ENCODE data around the gene NRCAM.

The NRCAM gene

DNA sequence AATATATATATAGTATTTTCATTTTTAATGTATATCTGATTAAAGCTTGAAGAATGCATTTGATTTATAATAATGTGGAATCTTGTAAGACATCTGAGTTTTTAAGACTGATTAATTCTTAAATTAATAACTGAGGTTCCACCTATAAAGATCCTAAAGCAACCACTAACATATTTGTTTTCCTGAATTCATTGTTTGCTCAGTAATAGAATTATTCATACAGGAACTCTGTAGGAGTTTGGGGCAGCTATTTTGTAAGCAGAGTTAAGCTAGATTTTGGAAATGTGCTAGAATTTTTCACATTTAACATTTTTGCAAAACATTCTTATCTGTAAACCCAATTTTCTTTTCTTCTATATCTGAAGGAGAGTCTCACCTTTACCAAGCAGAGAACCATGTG, 88.9 kb downstream of the NRCAM start:
- in situ Hi-C loops (cut with MboI; ENCODE audit: low sequenced_read_pairs, unreplicated experiment), result no loop called here
- no peak for DNase-seq (ENCODE audit: low spot score)
- TF ChIP-seq, protein P1, sequence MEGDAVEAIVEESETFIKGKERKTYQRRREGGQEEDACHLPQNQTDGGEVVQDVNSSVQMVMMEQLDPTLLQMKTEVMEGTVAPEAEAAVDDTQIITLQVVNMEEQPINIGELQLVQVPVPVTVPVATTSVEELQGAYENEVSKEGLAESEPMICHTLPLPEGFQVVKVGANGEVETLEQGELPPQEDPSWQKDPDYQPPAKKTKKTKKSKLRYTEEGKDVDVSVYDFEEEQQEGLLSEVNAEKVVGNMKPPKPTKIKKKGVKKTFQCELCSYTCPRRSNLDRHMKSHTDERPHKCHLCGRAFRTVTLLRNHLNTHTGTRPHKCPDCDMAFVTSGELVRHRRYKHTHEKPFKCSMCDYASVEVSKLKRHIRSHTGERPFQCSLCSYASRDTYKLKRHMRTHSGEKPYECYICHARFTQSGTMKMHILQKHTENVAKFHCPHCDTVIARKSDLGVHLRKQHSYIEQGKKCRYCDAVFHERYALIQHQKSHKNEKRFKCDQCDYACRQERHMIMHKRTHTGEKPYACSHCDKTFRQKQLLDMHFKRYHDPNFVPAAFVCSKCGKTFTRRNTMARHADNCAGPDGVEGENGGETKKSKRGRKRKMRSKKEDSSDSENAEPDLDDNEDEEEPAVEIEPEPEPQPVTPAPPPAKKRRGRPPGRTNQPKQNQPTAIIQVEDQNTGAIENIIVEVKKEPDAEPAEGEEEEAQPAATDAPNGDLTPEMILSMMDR (IDR thresholded peaks at IDR 0.05; ENCODE audit: borderline replicate concordance, control extremely low read depth, extremely low read depth, insufficient read depth, missing control alignments), result no peak

- no peak for DNase-seq (ENCODE audit: low spot score)
- in situ Hi-C loops (cut with MboI; ENCODE audit: low sequenced_read_pairs, unreplicated experiment), result no loop called here
- TF ChIP-seq, protein P1 (IDR thresholded peaks at IDR 0.05; ENCODE audit: borderline replicate concordance, control extremely low read depth, extremely low read depth, insufficient read depth, missing control alignments), result no peak
Observed at GRCh38 chr7:108363659-108364058, 92.6 kb downstream of the NRCAM start.

GRCh38 chr7:108360058-108360800, 96.0 kb downstream of the NRCAM start:
- no peak for DNase-seq (ENCODE audit: low spot score)
- TF ChIP-seq, protein P1 (IDR thresholded peaks at IDR 0.05; ENCODE audit: borderline replicate concordance, control extremely low read depth, extremely low read depth, insufficient read depth, missing control alignments), result no peak
- in situ Hi-C loops (cut with MboI; ENCODE audit: low sequenced_read_pairs, unreplicated experiment), result no loop called here

GRCh38 chr7:108358553-108358952, 97.7 kb downstream of the NRCAM start:
- TF ChIP-seq, protein P1 (IDR thresholded peaks at IDR 0.05; ENCODE audit: borderline replicate concordance, control extremely low read depth, extremely low read depth, insufficient read depth, missing control alignments), result no peak
- in situ Hi-C loops (cut with MboI; ENCODE audit: low sequenced_read_pairs, unreplicated experiment), result no loop called here
- no peak for DNase-seq (ENCODE audit: low spot score)

- TF ChIP-seq, protein P1 (IDR thresholded peaks at IDR 0.05; ENCODE audit: borderline replicate concordance, control extremely low read depth, extremely low read depth, insufficient read depth, missing control alignments), result no peak
- in situ Hi-C loops (cut with MboI; ENCODE audit: low sequenced_read_pairs, unreplicated experiment), result no loop called here
- no peak for DNase-seq (ENCODE audit: low spot score)
Observed at GRCh38 chr7:108351729-108352131, 104.5 kb downstream of the NRCAM start.

DNA sequence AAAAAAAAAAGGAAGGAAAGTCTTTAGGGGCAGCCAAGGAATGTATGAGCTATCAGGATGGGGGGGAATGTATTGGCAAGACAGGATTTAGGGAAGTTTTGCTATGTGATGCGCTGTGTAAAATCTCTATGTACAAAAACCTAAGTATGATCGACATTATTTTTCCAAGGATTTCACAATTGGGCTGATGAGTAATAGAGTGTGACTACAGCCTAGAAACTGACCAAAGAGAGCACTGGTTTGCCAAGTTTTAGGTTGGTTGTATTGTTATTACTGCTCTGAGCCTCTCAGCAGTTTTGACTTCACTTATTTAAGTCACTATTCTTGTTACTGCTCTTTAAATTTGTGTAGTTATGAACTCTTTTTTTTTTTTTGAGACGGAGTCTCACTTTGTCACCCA, 107.3 kb downstream of the NRCAM start:
- TF ChIP-seq, protein P1 (IDR thresholded peaks at IDR 0.05; ENCODE audit: borderline replicate concordance, control extremely low read depth, extremely low read depth, insufficient read depth, missing control alignments), result no peak
- in situ Hi-C loops (cut with MboI; ENCODE audit: low sequenced_read_pairs, unreplicated experiment), result no loop called here
- DNase-seq (ENCODE audit: low spot score), result no peak

All from GM13976 (cell line).